HEK293 (cell line): ENCODE measurements around the gene NOC4L.

Source experiments
- CTCF ChIA-PET: fragments of 350-600 bp; formaldehyde crosslinking; extraction: SDS; loops from one replicate; lab custom pipeline; 2021; ENCODE audit warnings: antibody characterized with exemption; lab: Yijun Ruan, JAX
- POLR2A ChIA-PET: fragments of 300-600 bp; formaldehyde crosslinking; extraction: SDS; loops from one replicate; lab custom pipeline; 2020; ENCODE audit warnings: antibody characterized with exemption, inconsistent platforms; lab: Yijun Ruan, JAX
- H3K27ac ChIP-seq: fragments of 200-500 bp; sonication (Bioruptor generic); 2 replicates; pipeline ENCODE4 v1.5.1; 2014; ENCODE audit warnings: low read depth, low read length, control low read depth, inconsistent platforms; ENCODE audit errors: extremely low read depth
- H3K36me3 ChIP-seq, 2 experiments: fragments of 200-500 bp in 1 of 2; sonication (Bioruptor generic) in 1 of 2; 1 replicate in 1 of 2; 2 replicates in 1 of 2; pipeline ENCODE4 v1.5.1; 2014 to 2017; ENCODE audit warnings: inconsistent platforms in 2 of 2, low read length in 2 of 2; ENCODE audit not compliant: control insufficient read depth in 2 of 2, insufficient read depth in 1 of 2
- H3K4me1 ChIP-seq: fragments of 200-500 bp; sonication (Bioruptor generic); 2 replicates; pipeline ENCODE4 v1.5.1; 2014; ENCODE audit warnings: mild to moderate bottlenecking, low read length, inconsistent platforms; ENCODE audit not compliant: control insufficient read depth, insufficient read depth
- H3K4me3 ChIP-seq: 2 replicates; pipeline ENCODE4 v1.5.1; 2011; ENCODE audit warnings: low read depth, mild to moderate bottlenecking, control low read depth, low read length, moderate library complexity
- H3K9me3 ChIP-seq: fragments of 200-500 bp; sonication (Bioruptor generic); 2 replicates; pipeline ENCODE4 v1.5.1; 2014; ENCODE audit warnings: low read depth, low read length, inconsistent platforms; ENCODE audit not compliant: control insufficient read depth, insufficient read depth
- AEBP2 ChIP-seq: fragments of 450-650 bp; formaldehyde crosslinking; IDR thresholded peaks from 2 replicates; pipeline ENCODE4 v1.5.1; 2016; ENCODE audit warnings: missing biosample characterization, missing genetic modification characterization, borderline replicate concordance
- CTCF ChIP-seq: fragments of 450-650 bp; formaldehyde crosslinking; IDR thresholded peaks from 2 replicates; pipeline ENCODE4 v1.5.1; 2016; ENCODE audit warnings: missing biosample characterization, missing genetic modification characterization
- IKZF3 ChIP-seq: fragments of 450-650 bp; IDR thresholded peaks from 2 replicates; pipeline ENCODE4 v1.5.0; 2018; ENCODE audit warnings: missing biosample characterization, mild to moderate bottlenecking, missing genetic modification characterization, moderate library complexity
- PBX3 ChIP-seq: sonication (generic); formaldehyde crosslinking; IDR thresholded peaks from 2 replicates; pipeline ENCODE4 v1.8.1; 2022; ENCODE audit warnings: mild to moderate bottlenecking, moderate library complexity, missing genetic modification reagents
- RBAK ChIP-seq: fragments of 450-650 bp; formaldehyde crosslinking; IDR thresholded peaks from 2 replicates; pipeline ENCODE4 v1.5.1; 2016; ENCODE audit warnings: missing biosample characterization, missing genetic modification characterization
- SP2 ChIP-seq: fragments of 450-650 bp; formaldehyde crosslinking; IDR thresholded peaks from 2 replicates; pipeline ENCODE4 v1.5.1; 2016; ENCODE audit warnings: missing biosample characterization, missing genetic modification characterization
- ZBTB26 ChIP-seq: fragments of 450-650 bp; formaldehyde crosslinking; optimal IDR thresholded peaks from 2 replicates; pipeline ENCODE3; 2016; ENCODE audit warnings: missing biosample characterization, mild to moderate bottlenecking, missing genetic modification characterization
- ZNF112 ChIP-seq: fragments of 450-650 bp; formaldehyde crosslinking; IDR thresholded peaks from 2 replicates; pipeline ENCODE4 v1.5.0; 2017; ENCODE audit warnings: missing biosample characterization, missing genetic modification characterization
- ZNF510 ChIP-seq: fragments of 450-650 bp; formaldehyde crosslinking; IDR thresholded peaks from 2 replicates; pipeline ENCODE4 v1.5.1; 2018; ENCODE audit warnings: mild to moderate bottlenecking, missing genetic modification characterization, missing biosample characterization; ENCODE audit not compliant: insufficient replicate concordance
- ZNF560 ChIP-seq: fragments of 450-650 bp; formaldehyde crosslinking; IDR thresholded peaks from 2 replicates; pipeline ENCODE4 v1.5.1; 2017; ENCODE audit warnings: missing biosample characterization, missing genetic modification characterization, borderline replicate concordance
- ZNF658 ChIP-seq: fragments of 450-650 bp; formaldehyde crosslinking; IDR thresholded peaks from 2 replicates; pipeline ENCODE4; 2016; ENCODE audit warnings: missing biosample characterization, missing genetic modification characterization
- ZNF701 ChIP-seq: fragments of 450-650 bp; formaldehyde crosslinking; IDR thresholded peaks from 2 replicates; pipeline ENCODE4 v1.5.1; 2016; ENCODE audit warnings: missing biosample characterization, missing genetic modification characterization
- ZNF747 ChIP-seq: fragments of 450-650 bp; formaldehyde crosslinking; IDR thresholded peaks from 2 replicates; pipeline ENCODE4 v1.5.1; 2016; ENCODE audit warnings: missing biosample characterization, missing genetic modification characterization
- ZNF791 ChIP-seq: fragments of 450-650 bp; formaldehyde crosslinking; IDR thresholded peaks from 2 replicates; pipeline ENCODE4 v1.5.1; 2016; ENCODE audit warnings: missing biosample characterization, missing genetic modification characterization
- ZNF843 ChIP-seq: fragments of 450-650 bp; formaldehyde crosslinking; IDR thresholded peaks from 2 replicates; pipeline ENCODE4 v1.5.1; 2016; ENCODE audit warnings: missing biosample characterization, missing genetic modification characterization

NOC4L gene

GRCh38 chr12:132146098-132146497 lies 1.8 kb downstream of the NOC4L start (continued):
- TF ChIP-seq CTCF (tag by site-specific recombination) (no peak), PBX3 (no peak), ZNF791 (tag by site-specific recombination) (no peak)

GRCh38 chr12:132146772-132147422 lies 2.6 kb downstream of the NOC4L start:
- Histone ChIP-seq H3K4me3 (no peak overlapping the region), H3K4me1 (0 out of 2 replicates have a peak, but pooled peaks cover 3% of the 10 kb centered on the region), H3K9me3 (no peaks in the 10 kb centered on the region)
- TF ChIP-seq SP2 (tag by site-specific recombination) (0 out of 2 replicates have a peak, but pooled peaks have one; percentile 7), AEBP2 (tag by site-specific recombination) (no peak)
- TF ChIP-seq, all 188 proteins: peak for 1
- Histone ChIP-seq H3K27ac (no peak overlapping the region), H3K36me3 (peaks cover 0 to 44% of the 10 kb centered on the region in 2 experiments; a peak in 1 of 3 replicates)
- ChIA-PET POLR2A (interaction anchor here (1.2 kb wide), 1 partner anchor 14 kb away, joined by 3 read pairs; no protein-coding TSS in a partner anchor), CTCF (interaction anchor here (1.7 kb wide), 1 partner anchor 267 kb away, joined by 9 read pairs; no protein-coding TSS in a partner anchor)

DNA sequence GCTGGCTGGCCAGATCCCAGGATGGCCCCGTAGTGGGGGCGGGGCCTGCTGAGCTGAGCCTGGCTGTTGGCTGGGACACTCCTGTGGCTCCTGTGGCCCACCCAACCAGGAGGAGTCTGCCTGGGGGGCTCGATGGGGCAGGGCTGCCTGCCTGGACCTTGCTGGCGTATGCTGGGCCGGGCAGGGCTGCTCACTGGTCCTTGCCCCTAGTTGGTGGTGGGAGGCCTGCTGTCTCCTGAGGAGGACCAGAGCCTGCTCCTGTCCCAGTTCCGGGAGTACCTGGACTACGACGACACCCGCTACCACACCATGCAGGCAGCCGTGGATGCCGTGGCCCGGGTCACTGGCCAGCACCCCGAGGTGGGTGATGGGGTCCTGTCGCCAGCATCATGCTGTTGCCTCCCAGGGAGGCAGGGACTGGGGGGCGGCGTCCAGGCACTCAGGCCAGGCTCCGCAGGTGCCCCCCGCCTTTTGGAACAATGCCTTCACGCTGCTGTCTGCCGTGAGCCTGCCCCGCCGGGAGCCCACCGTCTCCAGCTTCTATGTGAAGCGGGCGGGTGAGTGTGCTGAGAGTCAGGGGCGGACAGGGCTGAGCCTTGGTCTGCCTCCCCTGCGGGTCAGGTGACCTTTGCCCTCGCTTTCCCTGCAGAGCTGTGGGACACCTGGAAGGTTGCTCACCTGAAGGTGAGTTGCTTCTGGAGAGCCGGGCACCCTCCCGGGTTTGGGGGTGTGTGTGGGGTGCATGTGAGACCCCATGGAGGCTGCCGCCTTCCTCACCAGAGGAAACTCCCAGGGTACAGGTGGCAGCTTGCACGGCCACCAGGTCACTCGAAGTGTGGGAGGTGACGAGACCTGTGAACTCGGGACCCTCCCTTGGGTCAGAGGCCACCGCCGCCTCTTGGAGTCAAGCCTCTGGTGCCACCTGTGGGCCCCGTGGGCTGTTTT lies 3.4 kb downstream of the NOC4L start:
- H3K4me3 ChIP-seq = no peak overlapping the region
- H3K9me3 ChIP-seq = no peaks in the 10 kb centered on the region
- TF ChIP-seq ZNF510 (tag by site-specific recombination) = no peak
- TF ChIP-seq RBAK (tag by site-specific recombination) = no peak
- TF ChIP-seq ZNF112 (tag by site-specific recombination) = no peak
- no peak for TF ChIP-seq ZNF747 (tag by site-specific recombination)
- no peak for TF ChIP-seq ZNF701 (tag by site-specific recombination)
- TF ChIP-seq ZNF560 (tag by site-specific recombination) = no peak
- no peak for TF ChIP-seq ZNF658
- no peak for TF ChIP-seq ZNF843 (tag by site-specific recombination)
- no peak for TF ChIP-seq ZBTB26 (tag by site-specific recombination)
- no peak for TF ChIP-seq IKZF3 (tag by site-specific recombination)
- TF ChIP-seq, all 188 proteins: peak for 0
- CTCF ChIA-PET = interaction anchor here (1.7 kb wide), 1 partner anchor 267 kb away, joined by 9 read pairs; no protein-coding TSS in a partner anchor
- POLR2A ChIA-PET = interaction anchor here (1.2 kb wide), 1 partner anchor 13 kb away, joined by 3 read pairs; no protein-coding TSS in a partner anchor
- Histone ChIP-seq H3K4me1 (0 out of 2 replicates have a peak, but pooled peaks cover 3% of the 10 kb centered on the region), H3K27ac (no peak overlapping the region), H3K36me3 (peaks cover 0 to 43% of the 10 kb centered on the region in 2 experiments; a peak in 1 of 3 replicates)
